GM18526 (cell line): ENCODE results near the gene NWD2.

Experiments used
- POLR2A ChIP-seq: IDR thresholded peaks from 3 replicates; pipeline ENCODE4 v1.6.1; 2011; ENCODE audit not compliant: insufficient read length; ENCODE audit errors: extremely low read depth

The NWD2 gene

GRCh38 chr4:37244583-37245390, at the start of gene NWD2:
Gene NWD2, plus strand, starts transcription at chr4:37244743. Its CDS starts 325 bp downstream, at chr4:37245068.
- no peak for TF ChIP-seq POLR2A

GRCh38 chr4:37197899-37198298, 46.6 kb upstream of the NWD2 start:
- TF ChIP-seq POLR2A, result no peak

GRCh38 chr4:37216209-37216608, 28.3 kb upstream of the NWD2 start:
- TF ChIP-seq POLR2A, result no peak

- TF ChIP-seq POLR2A, result no peak
Measured at GRCh38 chr4:37219242-37219641, 25.3 kb upstream of the NWD2 start.

GRCh38 chr4:37219990-37220389, 24.6 kb upstream of the NWD2 start:
- no peak for TF ChIP-seq POLR2A

GRCh38 chr4:37220685-37221084, 23.9 kb upstream of the NWD2 start:
- no peak for TF ChIP-seq POLR2A

GRCh38 chr4:37223732-37224131, 20.8 kb upstream of the NWD2 start:
- TF ChIP-seq POLR2A, result no peak

- TF ChIP-seq POLR2A, result no peak
Measured at GRCh38 chr4:37224854-37225253, 19.7 kb upstream of the NWD2 start.

- TF ChIP-seq POLR2A, result no peak
Measured at GRCh38 chr4:37225778-37226177, 18.8 kb upstream of the NWD2 start.

- TF ChIP-seq POLR2A, result no peak
Measured at GRCh38 chr4:37232315-37232714, 12.2 kb upstream of the NWD2 start.

- no peak for TF ChIP-seq POLR2A
Measured at GRCh38 chr4:37236165-37236564, 8.4 kb upstream of the NWD2 start.

- TF ChIP-seq POLR2A, result no peak
Measured at GRCh38 chr4:37241647-37242046, 2.9 kb upstream of the NWD2 start.

GRCh38 chr4:37243051-37243450, 1.5 kb upstream of the NWD2 start:
- TF ChIP-seq POLR2A, result no peak

GRCh38 chr4:37243722-37244582, 591 bp upstream of the NWD2 start:
- TF ChIP-seq POLR2A, result no peak

- TF ChIP-seq POLR2A, result no peak
Measured at GRCh38 chr4:37245391-37245954, 930 bp downstream of the NWD2 start.

- no peak for TF ChIP-seq POLR2A
Measured at GRCh38 chr4:37246891-37247290, 2.3 kb downstream of the NWD2 start.
